ENCODE measurements around the gene AMMECR1L. TPM values are rescaled to one million over a fixed set of nuclear protein-coding genes. Genes with fewer than 3 reads are reported as not detected.
"Not testable (repeated sequence)": the region's sequence is repeated elsewhere in the genome, so short reads cannot be mapped to it uniquely, and the experiment has no call there.

Gene AMMECR1L
- polyA plus RNA-seq, 2 of the 4 experiments (the other 2 are of a cell fraction): 15.6 to 23.0 TPM

GRCh38 chr2:127891811-127892210 is 6.1 kb upstream of the AMMECR1L start:
- H3K9me3 ChIP-seq: no peaks in the 10 kb centered on the region
- no peak overlapping the region for H3K4me2 ChIP-seq
- DNase-seq (ENCODE audit: low read depth in 1 of 2, low spot score in 1 of 2) (no peak), ATAC-seq (no peak), FAIRE-seq (no peak)
- ChIA-PET POLR2A (no interaction called here), CTCF (no interaction called here)
- no peak overlapping the region for H3K27ac ChIP-seq
- H3K4me1 ChIP-seq: peaks cover 14% of the 10 kb centered on the region
- no peak overlapping the region for H3K4me3 ChIP-seq
- TF ChIP-seq ELK1 (IDR thresholded peaks at IDR 0.05; ENCODE audit: low read depth, low read length) (no peak), SREBF2 (IDR thresholded peaks at IDR 0.05) (no peak), TFCP2L1 (CRISPR knock-in tag; IDR thresholded peaks at IDR 0.05) (no peak), POLR2A (IDR thresholded peaks at IDR 0.05; ENCODE audit: low read length) (no peak), MAX (IDR thresholded peaks at IDR 0.05) (no peak), ZSCAN20 (CRISPR knock-in tag; IDR thresholded peaks at IDR 0.05) (no peak), FOXS1 (CRISPR knock-in tag; IDR thresholded peaks at IDR 0.05) (no peak), EHF (CRISPR knock-in tag; IDR thresholded peaks at IDR 0.05) (no peak), PBX3 (IDR thresholded peaks at IDR 0.05) (no peak), TP53 (CRISPR knock-in tag; IDR thresholded peaks at IDR 0.05) (no peak), HMGXB4 (CRISPR knock-in tag; IDR thresholded peaks at IDR 0.05; ENCODE audit: borderline replicate concordance) (no peak), CHD2 (IDR thresholded peaks at IDR 0.05; ENCODE audit: low read length, partially characterized antibody) (no peak), JUNB (IDR thresholded peaks at IDR 0.05) (no peak)
- 59% methylated on average over 5 of the region's 5 CpGs for WGBS (ENCODE audit: missing lambda C conversion rate)

- WGBS (ENCODE audit: missing lambda C conversion rate): 94% methylated on average over 7 of the region's 7 CpGs
- H3K4me2 ChIP-seq; DNase-seq (ENCODE audit: low read depth in 1 of 2, low spot score in 1 of 2); POLR2A ChIA-PET; H3K4me3 ChIP-seq; ATAC-seq; FAIRE-seq; H3K27ac ChIP-seq; H3K9me3 ChIP-seq: not testable (repeated sequence)
- peaks cover 14% of the 10 kb centered on the region for H3K4me1 ChIP-seq
- CTCF ChIA-PET: interaction anchor here (1.3 kb wide), 1 partner anchor 25 kb away, joined by 4 read pairs; no protein-coding TSS in a partner anchor
Observed at GRCh38 chr2:127890756-127891155, 5.0 kb upstream of the AMMECR1L start.

GRCh38 chr2:127888772-127889171 is 3.0 kb upstream of the AMMECR1L start:
- POLR2A ChIA-PET: interaction anchor here (0.6 kb wide), 1 partner anchor 10 kb away, joined by 6 read pairs; no protein-coding TSS in a partner anchor
- WGBS (ENCODE audit: missing lambda C conversion rate): 89% methylated on average over 1 of the region's 1 CpG
- ATAC-seq (no peak), DNase-seq (ENCODE audit: low read depth in 1 of 2, low spot score in 1 of 2) (no peak), FAIRE-seq (no peak)
- no peak overlapping the region for H3K4me2 ChIP-seq
- H3K27ac ChIP-seq: no peak overlapping the region
- peaks cover 21% of the 10 kb centered on the region for H3K4me1 ChIP-seq
- TF ChIP-seq FOSB (CRISPR knock-in tag; IDR thresholded peaks at IDR 0.05) (no peak), JUNB (IDR thresholded peaks at IDR 0.05) (no peak), PBX3 (IDR thresholded peaks at IDR 0.05) (no peak), CHD2 (IDR thresholded peaks at IDR 0.05; ENCODE audit: low read length, partially characterized antibody) (no peak), PHF8 (IDR thresholded peaks at IDR 0.05; ENCODE audit: borderline replicate concordance, low read depth) (no peak), NPAS2 (CRISPR knock-in tag; IDR thresholded peaks at IDR 0.05; ENCODE audit: borderline replicate concordance) (no peak), MAX (IDR thresholded peaks at IDR 0.05) (no peak), POLR2AphosphoS2 (conservative IDR thresholded peaks at IDR 0.05; ENCODE audit: low read length) (no peak), USF2 (IDR thresholded peaks at IDR 0.05) (no peak), CBX8 (IDR thresholded peaks at IDR 0.05) (no peak)
- H3K9me3 ChIP-seq: no peaks in the 10 kb centered on the region
- no peak overlapping the region for H3K4me3 ChIP-seq
- CTCF ChIA-PET: no interaction called here
